Measurements from ENCODE around the gene ALKBH5.

ALKBH5 gene

DNA sequence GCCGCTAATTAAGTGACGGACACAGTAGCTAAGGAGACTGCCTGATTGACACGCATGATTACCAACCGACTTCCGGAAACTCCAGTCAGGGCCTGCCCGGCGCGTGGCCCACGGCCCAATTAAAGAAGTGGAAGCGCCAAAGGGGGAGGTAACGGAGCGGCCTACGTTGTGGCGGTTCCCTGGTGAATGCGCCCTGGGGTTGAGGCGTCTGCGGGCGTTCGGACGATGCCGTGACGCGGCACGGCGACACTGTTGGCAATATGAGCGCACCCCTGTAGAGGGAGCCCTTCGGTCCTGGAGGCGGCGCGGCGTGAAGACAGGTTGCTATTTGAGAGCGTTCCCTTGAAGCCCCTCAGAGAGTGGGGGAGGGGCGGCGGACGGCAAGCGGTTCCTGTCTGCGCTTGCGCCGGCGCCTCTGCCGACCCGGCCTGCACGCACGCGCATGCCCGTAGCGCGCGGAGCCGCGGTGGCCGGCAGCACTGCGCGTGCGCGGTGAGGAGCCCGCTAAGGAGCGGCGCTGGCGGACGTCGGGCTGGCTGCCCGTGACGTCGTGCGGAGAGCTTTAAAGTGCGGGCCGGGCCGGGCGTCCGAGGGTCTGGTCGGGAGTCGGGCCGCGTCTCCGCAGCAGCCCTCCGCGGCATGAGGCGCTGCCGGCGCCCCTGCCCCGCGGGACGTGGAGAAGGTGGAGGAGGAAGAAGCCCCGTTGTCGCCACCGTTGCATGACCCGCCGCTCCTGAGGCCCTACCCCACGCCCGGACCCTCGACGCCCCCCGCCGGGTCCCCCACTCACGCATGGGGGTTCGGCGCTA, at the start of gene ALKBH5:
TSS of gene ALKBH5 (plus strand) at position 495 of the 809 bp plus-strand sequence. CDS start 416 bp downstream, outside the sequence.
- no peaks in the 10 kb centered on the region for H3K27me3 ChIP-seq (ENCODE audit: low read depth)
- peak; percentile 97 to 98 for DNase-seq (ENCODE audit: low spot score in 2 of 2)
- H3K4me1 ChIP-seq: peaks cover 21% of the 10 kb centered on the region
- peak within 1 kb of the TSS; percentile 71 for H3K4me3 ChIP-seq
- H3K36me3 ChIP-seq (replicated peaks): peaks cover 21% of the 10 kb centered on the region
- in situ Hi-C loops (cut with MboI; ENCODE audit: low sequenced_read_pairs): no loop called here
- H3K9me3 ChIP-seq: no peaks in the 10 kb centered on the region

DNA sequence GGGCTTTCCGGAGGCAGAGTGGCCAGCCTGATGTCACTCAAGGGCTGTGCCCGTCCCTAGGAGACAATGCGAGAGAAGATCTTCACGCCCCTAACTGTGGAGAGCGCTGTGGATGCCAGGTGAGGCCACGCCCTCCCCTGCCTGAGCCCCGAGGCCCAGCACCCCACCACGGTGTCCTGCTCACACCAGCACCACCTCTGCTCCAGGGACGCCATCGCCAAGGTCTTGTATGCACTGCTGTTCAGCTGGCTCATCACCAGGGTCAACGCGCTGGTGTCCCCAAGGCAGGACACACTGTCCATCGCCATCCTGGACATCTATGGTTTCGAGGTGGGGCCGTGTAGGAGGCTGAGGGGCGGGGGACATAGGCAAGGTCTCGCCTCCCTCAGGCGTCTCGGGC, 47.3 kb upstream of the ALKBH5 start:
- Histone ChIP-seq H3K4me1 (no peaks in the 10 kb centered on the region), H3K4me3 (no peak overlapping the region), H3K27me3 (ENCODE audit: low read depth) (no peaks in the 10 kb centered on the region), H3K36me3 (replicated peaks) (no peaks in the 10 kb centered on the region), H3K9me3 (no peaks in the 10 kb centered on the region)
- in situ Hi-C loops (cut with MboI; ENCODE audit: low sequenced_read_pairs): no loop called here
- DNase-seq (ENCODE audit: low spot score in 2 of 2): no peak

DNA sequence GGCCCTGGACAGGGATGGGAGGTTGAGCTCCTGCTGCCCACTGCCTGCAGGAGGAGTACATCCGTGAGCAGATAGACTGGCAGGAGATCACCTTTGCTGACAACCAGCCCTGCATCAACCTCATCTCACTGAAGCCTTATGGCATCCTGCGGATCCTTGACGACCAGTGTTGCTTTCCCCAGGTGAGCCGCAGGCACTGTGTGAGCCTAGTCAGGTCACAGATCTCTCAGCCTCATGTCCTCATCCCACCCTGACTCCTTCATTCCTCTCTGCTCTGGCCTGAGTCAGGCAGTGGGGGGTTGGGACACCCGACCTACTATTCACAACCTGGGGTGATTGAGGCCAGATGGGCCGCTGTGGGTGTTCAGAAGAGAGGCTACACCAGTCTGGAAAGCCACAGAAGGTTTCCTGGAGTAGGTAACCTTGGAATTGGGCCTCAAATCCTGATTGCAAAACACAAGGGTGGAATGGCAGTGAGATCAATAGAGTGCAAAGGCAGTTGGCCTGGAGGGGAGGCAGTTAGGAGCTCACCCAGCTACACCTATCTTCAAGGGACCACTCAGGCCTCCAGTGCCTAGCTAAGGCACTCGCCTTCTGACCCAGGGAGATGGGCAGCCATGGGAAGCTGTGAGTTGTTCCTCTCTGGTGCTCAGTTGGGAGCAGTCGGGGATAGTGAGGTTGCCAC, 45.4 kb upstream of the ALKBH5 start:
- no peaks in the 10 kb centered on the region for H3K9me3 ChIP-seq
- no peaks in the 10 kb centered on the region for H3K4me1 ChIP-seq
- in situ Hi-C loops (cut with MboI; ENCODE audit: low sequenced_read_pairs): no loop called here
- H3K27me3 ChIP-seq (ENCODE audit: low read depth): no peaks in the 10 kb centered on the region
- no peak overlapping the region for H3K4me3 ChIP-seq
- no peak for DNase-seq (ENCODE audit: low spot score in 2 of 2)
- H3K36me3 ChIP-seq (replicated peaks): no peaks in the 10 kb centered on the region

DNA sequence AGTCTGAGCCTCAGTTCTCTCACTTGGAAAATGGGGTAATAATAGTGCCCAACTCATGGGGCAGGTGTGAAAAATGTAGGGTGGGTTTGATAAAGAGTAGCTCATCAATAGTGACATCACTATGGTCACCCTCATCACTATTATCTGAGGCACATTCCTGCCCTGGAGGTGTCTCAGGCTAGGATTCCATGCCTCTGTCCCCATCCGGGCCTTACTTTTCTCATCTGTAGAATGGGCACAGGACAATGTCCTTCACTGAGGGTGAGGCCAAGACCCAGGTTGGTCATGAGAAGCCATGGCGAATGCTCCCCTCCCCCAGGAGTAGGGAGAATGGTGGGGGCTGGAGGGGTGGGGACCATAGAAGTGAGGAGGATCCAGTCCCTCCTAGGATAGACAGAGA, 44.5 kb upstream of the ALKBH5 start:
- DNase-seq (ENCODE audit: low spot score in 2 of 2): no peak
- Histone ChIP-seq H3K9me3 (no peaks in the 10 kb centered on the region), H3K27me3 (ENCODE audit: low read depth) (no peaks in the 10 kb centered on the region), H3K4me3 (no peak overlapping the region), H3K36me3 (replicated peaks) (no peaks in the 10 kb centered on the region), H3K4me1 (no peaks in the 10 kb centered on the region)
- in situ Hi-C loops (cut with MboI; ENCODE audit: low sequenced_read_pairs): no loop called here

DNA sequence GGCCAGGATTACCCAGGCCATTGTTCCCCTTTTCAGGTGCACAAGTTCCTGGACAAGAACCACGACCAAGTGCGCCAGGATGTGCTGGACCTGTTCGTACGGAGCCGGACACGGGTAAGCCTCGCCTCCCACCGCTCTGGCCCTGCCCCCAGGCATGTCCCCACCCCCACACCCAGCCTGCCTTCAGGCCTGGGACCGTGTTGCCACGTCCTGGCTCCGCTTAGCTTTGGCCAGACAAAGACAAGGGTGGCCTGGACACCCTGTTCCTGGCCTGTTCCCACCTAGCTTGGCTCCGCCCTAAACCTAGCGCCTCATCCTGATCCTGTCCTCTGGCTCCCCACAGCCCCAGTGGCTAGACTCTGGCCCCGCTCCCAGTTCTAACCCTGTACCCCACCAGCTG, 44.1 kb upstream of the ALKBH5 start:
- in situ Hi-C loops (cut with MboI; ENCODE audit: low sequenced_read_pairs): no loop called here
- Histone ChIP-seq H3K4me3 (no peak overlapping the region), H3K4me1 (no peaks in the 10 kb centered on the region), H3K27me3 (ENCODE audit: low read depth) (no peaks in the 10 kb centered on the region), H3K36me3 (replicated peaks) (no peaks in the 10 kb centered on the region), H3K9me3 (no peaks in the 10 kb centered on the region)
- DNase-seq (ENCODE audit: low spot score in 2 of 2): no peak

DNA sequence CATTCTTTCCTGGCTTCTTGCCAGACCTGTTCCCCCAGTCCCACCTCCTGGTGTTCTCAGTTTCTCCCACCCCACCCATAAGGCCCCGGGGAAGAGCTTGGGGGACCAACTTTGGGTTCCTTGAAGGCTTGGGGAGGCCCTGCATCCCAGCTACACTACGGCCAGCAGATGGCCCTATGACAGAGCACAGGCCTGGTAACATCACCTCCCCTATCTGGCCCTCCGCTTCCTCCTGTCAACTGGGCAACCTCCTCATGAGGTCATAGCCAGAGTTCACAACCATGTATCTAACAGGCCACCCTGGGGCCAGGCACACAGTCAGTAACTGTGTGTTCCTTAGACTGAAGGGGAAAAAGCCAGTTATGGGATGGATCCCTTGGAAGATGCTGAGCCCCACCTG, 43.7 kb upstream of the ALKBH5 start:
- no peaks in the 10 kb centered on the region for H3K9me3 ChIP-seq
- H3K27me3 ChIP-seq (ENCODE audit: low read depth): no peaks in the 10 kb centered on the region
- no peak for DNase-seq (ENCODE audit: low spot score in 2 of 2)
- in situ Hi-C loops (cut with MboI; ENCODE audit: low sequenced_read_pairs): no loop called here
- no peaks in the 10 kb centered on the region for H3K4me1 ChIP-seq
- H3K36me3 ChIP-seq (replicated peaks): no peaks in the 10 kb centered on the region
- no peak overlapping the region for H3K4me3 ChIP-seq

DNA sequence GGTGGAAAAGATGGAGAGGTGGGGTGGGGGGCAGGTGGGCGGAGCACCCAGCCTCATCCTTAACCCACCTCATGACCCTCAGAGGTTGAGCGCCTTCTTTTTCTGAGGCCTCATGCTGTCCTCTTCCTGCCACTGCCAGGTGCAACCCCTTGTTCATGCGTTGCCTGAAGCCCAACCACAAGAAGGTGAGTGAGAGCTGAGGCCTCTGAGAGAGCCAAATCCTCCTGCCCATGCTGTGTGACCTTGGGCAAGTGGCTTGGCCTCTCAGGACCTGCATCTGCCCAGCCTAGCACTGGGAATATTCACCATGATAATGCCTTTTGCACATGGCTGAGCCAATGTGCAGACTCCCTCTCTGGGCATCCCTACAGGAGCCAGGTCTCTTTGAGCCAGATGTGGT, 43.0 kb upstream of the ALKBH5 start:
- in situ Hi-C loops (cut with MboI; ENCODE audit: low sequenced_read_pairs): no loop called here
- Histone ChIP-seq H3K27me3 (ENCODE audit: low read depth) (no peaks in the 10 kb centered on the region), H3K36me3 (replicated peaks) (no peaks in the 10 kb centered on the region), H3K9me3 (no peaks in the 10 kb centered on the region), H3K4me3 (no peak overlapping the region), H3K4me1 (no peaks in the 10 kb centered on the region)
- no peak for DNase-seq (ENCODE audit: low spot score in 2 of 2)

DNA sequence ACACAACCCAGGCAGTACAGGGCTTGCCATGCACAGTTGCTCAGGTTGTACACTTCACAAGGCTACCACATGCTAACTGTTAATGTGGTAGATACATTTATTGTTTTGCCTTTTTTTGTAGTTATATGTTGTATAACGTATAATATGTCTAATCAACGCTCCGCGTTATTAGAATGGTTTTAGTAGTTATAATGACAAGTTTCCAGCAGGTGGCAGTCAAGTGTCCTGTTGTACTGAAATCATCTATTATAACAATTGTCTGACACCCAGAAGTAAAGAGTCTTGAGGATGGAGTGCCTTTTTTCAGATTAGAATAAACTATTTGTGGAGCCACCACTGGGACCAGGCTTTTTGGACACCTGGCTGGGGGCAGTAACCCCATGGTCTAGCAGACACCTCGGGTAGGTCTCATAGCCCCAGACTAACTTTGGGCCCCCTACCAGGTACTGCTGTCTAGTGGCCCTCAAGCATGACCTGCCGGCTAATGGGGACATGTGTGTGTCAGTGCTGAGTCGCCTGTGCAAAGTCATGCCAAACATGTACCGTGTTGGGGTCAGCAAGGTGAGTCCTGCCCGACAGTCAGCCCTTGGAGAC, 42.3 kb upstream of the ALKBH5 start:
- peak; percentile 65 to 66 for DNase-seq (ENCODE audit: low spot score in 2 of 2)

DNA sequence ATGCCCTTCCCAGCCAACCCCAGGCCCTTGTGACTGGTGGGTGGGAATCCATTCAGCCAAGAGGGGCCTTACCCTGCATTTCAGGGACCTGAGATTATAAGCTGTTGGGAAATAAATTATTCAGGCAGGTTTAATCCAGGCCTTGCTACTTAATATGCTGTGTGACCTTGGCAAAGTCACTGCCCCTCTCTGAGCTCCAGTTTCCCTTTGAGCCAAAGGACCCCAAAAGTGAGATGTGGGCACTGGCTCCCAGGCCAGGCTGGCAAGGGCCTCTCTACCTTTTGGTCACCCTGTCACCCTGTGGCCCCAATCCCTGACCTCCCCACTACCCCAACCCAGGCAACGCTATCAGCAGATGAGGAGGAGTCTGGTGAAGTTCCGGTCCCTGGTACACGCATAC, 41.2 kb upstream of the ALKBH5 start:
- H3K4me3 ChIP-seq: no peak overlapping the region
- H3K9me3 ChIP-seq: no peaks in the 10 kb centered on the region
- H3K36me3 ChIP-seq (replicated peaks): no peaks in the 10 kb centered on the region
- no peaks in the 10 kb centered on the region for H3K27me3 ChIP-seq (ENCODE audit: low read depth)
- DNase-seq (ENCODE audit: low spot score in 2 of 2): no peak
- H3K4me1 ChIP-seq: no peaks in the 10 kb centered on the region
- in situ Hi-C loops (cut with MboI; ENCODE audit: low sequenced_read_pairs): no loop called here

More for the DNA sequence above, 42.3 kb upstream of the ALKBH5 start:
- no peak overlapping the region for H3K4me3 ChIP-seq
- H3K9me3 ChIP-seq: no peaks in the 10 kb centered on the region
- no peaks in the 10 kb centered on the region for H3K36me3 ChIP-seq (replicated peaks)
- no peaks in the 10 kb centered on the region for H3K4me1 ChIP-seq
- in situ Hi-C loops (cut with MboI; ENCODE audit: low sequenced_read_pairs): no loop called here
- H3K27me3 ChIP-seq (ENCODE audit: low read depth): no peaks in the 10 kb centered on the region

DNA sequence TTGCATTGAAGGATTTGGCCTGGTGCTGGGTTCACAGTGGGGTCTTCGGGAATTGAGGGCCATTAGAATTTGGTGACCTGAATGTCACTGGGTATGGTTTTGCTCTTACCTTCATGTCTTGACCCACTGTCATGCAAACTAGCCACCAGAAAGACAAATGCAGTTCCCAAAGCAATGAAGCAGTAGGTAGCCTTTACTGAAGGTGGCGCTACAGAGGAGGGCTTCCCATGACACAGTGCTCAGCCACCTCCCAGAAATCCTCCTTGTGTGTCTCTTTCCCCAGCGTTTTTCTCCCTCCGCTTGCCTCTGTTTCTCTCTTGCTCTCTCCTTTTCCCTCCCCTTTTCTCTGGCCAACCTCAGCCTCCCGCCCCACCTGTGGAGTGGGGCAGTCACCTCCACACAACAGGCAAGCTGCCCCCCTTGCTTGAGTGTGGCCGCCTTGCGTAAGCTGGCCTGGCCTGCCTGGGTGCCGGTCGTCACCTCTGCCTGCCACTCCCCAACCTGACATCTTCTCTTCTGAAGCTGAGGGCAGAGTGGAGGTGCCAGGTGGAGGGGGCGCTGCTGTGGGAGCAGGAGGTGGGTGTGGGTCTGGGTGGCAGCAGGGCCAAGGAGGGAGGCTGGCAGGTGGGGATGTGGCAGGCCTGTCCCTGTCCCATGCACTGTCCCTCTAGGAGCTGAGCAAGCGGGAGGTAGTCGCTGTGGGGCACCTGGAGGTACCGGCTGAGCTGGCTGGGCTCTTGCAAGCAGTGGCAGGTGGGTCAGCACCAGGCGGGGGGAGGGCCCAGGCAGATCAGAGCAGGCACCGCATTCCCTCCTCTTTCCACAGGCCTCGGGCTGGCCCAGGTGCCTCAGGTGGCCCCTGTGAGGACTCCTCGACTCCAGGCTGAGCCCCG, 40.3 kb upstream of the ALKBH5 start:
- in situ Hi-C loops (cut with MboI; ENCODE audit: low sequenced_read_pairs): no loop called here
- H3K9me3 ChIP-seq: no peaks in the 10 kb centered on the region
- DNase-seq (ENCODE audit: low spot score in 2 of 2): peak; percentile 33 to 63

DNA sequence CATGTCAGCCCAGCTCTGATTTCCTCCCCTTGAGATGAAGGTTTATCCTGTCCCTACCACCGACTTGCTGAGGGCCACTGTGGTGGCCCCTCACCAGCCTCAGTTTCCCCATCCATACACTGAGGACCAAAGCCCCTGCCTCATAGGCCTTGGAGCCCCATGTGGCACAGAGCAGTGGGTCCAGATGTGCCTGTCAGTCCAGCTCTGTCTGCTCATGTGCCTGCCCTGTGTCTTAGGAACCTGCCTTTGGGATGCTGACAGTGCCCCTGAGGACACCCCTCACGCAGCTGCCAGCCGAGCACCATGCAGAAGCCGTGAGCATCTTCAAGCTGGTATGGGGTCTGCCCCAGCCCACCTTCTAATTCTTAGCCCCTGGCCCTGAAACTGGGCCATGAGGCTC, 39.4 kb upstream of the ALKBH5 start:
- in situ Hi-C loops (cut with MboI; ENCODE audit: low sequenced_read_pairs): no loop called here
- no peaks in the 10 kb centered on the region for H3K36me3 ChIP-seq (replicated peaks)
- no peaks in the 10 kb centered on the region for H3K9me3 ChIP-seq
- H3K4me1 ChIP-seq: no peaks in the 10 kb centered on the region
- DNase-seq (ENCODE audit: low spot score in 2 of 2): no peak
- no peaks in the 10 kb centered on the region for H3K27me3 ChIP-seq (ENCODE audit: low read depth)
- no peak overlapping the region for H3K4me3 ChIP-seq

More for the DNA sequence above, 40.3 kb upstream of the ALKBH5 start:
- Histone ChIP-seq H3K4me3 (no peak overlapping the region), H3K36me3 (replicated peaks) (no peaks in the 10 kb centered on the region), H3K4me1 (no peaks in the 10 kb centered on the region), H3K27me3 (ENCODE audit: low read depth) (no peaks in the 10 kb centered on the region)

DNA sequence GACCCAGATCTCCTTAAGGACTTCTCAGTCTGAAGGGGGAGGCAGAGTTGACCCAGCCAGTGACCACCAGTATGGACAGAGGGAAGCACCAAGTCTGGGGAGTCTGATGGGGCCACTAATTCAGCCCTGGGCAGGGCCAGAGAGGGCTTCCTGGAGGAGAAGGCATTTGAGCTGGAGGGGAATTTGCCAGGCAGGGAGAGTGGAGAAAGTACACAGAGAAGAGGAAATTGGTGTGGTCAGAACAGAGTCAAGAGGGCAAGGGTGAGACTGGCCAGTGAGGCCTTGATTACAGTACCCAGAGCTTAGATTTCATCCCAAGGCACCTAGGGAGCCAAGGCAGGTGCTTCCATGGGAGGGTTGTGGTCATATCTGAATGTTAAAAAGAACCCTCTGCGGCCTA, 38.8 kb upstream of the ALKBH5 start:
- no peaks in the 10 kb centered on the region for H3K36me3 ChIP-seq (replicated peaks)
- H3K27me3 ChIP-seq (ENCODE audit: low read depth): no peaks in the 10 kb centered on the region
- in situ Hi-C loops (cut with MboI; ENCODE audit: low sequenced_read_pairs): no loop called here
- no peaks in the 10 kb centered on the region for H3K4me1 ChIP-seq
- no peak overlapping the region for H3K4me3 ChIP-seq
- H3K9me3 ChIP-seq: no peaks in the 10 kb centered on the region
- DNase-seq (ENCODE audit: low spot score in 2 of 2): no peak

DNA sequence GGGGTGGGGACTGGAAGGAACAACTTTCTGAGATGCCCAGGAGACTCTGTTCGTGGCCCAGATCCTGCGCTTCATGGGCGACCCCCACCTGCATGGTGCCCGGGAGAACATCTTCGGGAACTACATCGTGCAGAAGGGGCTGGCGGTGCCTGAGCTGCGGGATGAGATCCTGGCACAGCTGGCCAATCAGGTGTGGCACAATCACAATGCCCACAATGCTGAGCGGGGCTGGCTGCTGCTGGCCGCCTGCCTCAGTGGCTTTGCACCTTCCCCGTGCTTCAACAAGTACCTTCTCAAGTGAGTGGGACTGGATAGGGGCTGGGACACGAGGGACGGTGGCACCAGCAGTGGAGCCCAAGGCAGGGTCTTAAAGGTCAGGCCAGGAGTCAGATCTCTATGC, 37.8 kb upstream of the ALKBH5 start:
- DNase-seq (ENCODE audit: low spot score in 2 of 2): no peak
- no peaks in the 10 kb centered on the region for H3K27me3 ChIP-seq (ENCODE audit: low read depth)
- no peak overlapping the region for H3K4me3 ChIP-seq
- no peaks in the 10 kb centered on the region for H3K36me3 ChIP-seq (replicated peaks)
- in situ Hi-C loops (cut with MboI; ENCODE audit: low sequenced_read_pairs): no loop called here
- no peaks in the 10 kb centered on the region for H3K9me3 ChIP-seq
- H3K4me1 ChIP-seq: no peaks in the 10 kb centered on the region
